GM23248 (cell line): ENCODE data around the gene CAMTA1.

ENCODE experiments used
- EZH2 ChIP-seq: fragments of 200-600 bp; sonication (generic); IDR thresholded peaks from 2 replicates; pipeline ENCODE4 v1.6.1; 2018; ENCODE audit warnings: antibody characterized with exemption, mild to moderate bottlenecking; ENCODE audit not compliant: insufficient read depth, poor library complexity, severe bottlenecking
- EZH2phosphoT487 ChIP-seq: fragments of 200-600 bp; sonication (generic); IDR thresholded peaks from 2 replicates; pipeline ENCODE4 v1.6.1; 2018; ENCODE audit warnings: antibody characterized with exemption, moderate library complexity, mild to moderate bottlenecking, low read depth; ENCODE audit not compliant: insufficient read depth

- no peak for TF ChIP-seq EZH2phosphoT487
- TF ChIP-seq EZH2, result no peak
These were observed 755.6 kb downstream of the CAMTA1 start for GRCh38 chr1:7540816-7541215.
